Adipose tissue (tissue), 3 donors: Measurements from ENCODE around the gene SRL. TPM values are rescaled to one million over a fixed set of nuclear protein-coding genes. Genes with fewer than 3 reads are reported as not detected.

Experiments
- H3K27ac ChIP-seq: one replicate; pipeline ENCODE4 v1.5.1; 2013; ENCODE audit warnings: low read depth, low read length
- WGBS, 3 donors: extraction: QIAGEN DNeasy Blood & Tissue Kit; methylation state at CpG; one replicate each; pipeline ENCODE4 v1.1.7; 2013; 5-methylcytosine and 5-hydroxymethylcytosine counted together
- polyA plus RNA-seq, 3 donors: library from polyadenylated mRNA; stranded (reverse); fragments of 200-250 nt; gene quantifications; one replicate each; pipeline ENCODE4 v1.2.3, GENCODE V29; 2013
- donor health status: healthy with polysubstance abuse.
- donor health status: Bipolar disorder and iron deficiency.
- donor health status: healthy.

The SRL gene
- polyA plus RNA-seq, 3 donors = 0.48 to 2.7 (median 1.0) TPM

- 51 to 57% (median 55%) methylated on average over 28 to 39 of the region's 39 CpGs for WGBS, 3 donors
- no peak overlapping the region for H3K27ac ChIP-seq
Measured at GRCh38 chr16:4263504-4264436, 21.9 kb upstream of the SRL start.

- 89 to 95% (median 95%) methylated on average over 22 of the region's 22 CpGs for WGBS, 3 donors
- no peak overlapping the region for H3K27ac ChIP-seq
Measured at GRCh38 chr16:4262303-4262835, 20.5 kb upstream of the SRL start.

DNA sequence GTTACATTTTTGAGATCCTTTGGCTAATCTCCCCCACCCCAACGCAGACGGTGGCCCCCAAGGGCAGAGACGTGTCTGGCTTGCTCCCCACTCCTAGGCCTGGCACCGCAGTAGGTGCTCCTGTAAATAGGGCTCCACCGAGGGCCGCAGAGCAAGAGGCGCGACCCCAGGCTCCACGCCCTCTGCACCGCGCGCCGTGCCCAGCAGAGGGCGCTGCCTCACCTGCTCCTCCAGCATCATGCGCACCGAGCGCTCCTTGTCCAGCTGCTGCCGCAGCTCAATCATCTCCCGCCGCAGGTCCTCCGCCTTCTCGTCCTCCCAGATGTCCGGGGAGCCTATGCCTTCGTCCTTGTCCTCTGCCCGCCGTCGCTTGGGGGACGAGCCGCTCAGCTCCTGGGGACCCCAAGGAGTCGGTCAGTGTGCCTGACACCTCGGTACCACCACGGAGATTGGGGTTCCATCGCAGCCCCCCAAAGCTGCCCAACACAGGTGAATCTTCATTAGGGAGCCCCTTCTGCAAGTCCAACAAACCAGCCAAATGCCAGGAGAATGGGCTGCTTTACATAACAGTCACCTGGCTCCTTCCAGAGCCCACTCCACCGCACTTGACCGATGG lies 19.8 kb upstream of the SRL start:
- WGBS, 3 donors = 74 to 84% (median 84%) methylated on average over 35 of the region's 35 CpGs
- no peak overlapping the region for H3K27ac ChIP-seq

GRCh38 chr16:4260360-4260759 lies 18.5 kb upstream of the SRL start:
- WGBS, 3 donors = 21 to 96% (median 88%) methylated on average over 14 of the region's 14 CpGs
- no peak overlapping the region for H3K27ac ChIP-seq

DNA sequence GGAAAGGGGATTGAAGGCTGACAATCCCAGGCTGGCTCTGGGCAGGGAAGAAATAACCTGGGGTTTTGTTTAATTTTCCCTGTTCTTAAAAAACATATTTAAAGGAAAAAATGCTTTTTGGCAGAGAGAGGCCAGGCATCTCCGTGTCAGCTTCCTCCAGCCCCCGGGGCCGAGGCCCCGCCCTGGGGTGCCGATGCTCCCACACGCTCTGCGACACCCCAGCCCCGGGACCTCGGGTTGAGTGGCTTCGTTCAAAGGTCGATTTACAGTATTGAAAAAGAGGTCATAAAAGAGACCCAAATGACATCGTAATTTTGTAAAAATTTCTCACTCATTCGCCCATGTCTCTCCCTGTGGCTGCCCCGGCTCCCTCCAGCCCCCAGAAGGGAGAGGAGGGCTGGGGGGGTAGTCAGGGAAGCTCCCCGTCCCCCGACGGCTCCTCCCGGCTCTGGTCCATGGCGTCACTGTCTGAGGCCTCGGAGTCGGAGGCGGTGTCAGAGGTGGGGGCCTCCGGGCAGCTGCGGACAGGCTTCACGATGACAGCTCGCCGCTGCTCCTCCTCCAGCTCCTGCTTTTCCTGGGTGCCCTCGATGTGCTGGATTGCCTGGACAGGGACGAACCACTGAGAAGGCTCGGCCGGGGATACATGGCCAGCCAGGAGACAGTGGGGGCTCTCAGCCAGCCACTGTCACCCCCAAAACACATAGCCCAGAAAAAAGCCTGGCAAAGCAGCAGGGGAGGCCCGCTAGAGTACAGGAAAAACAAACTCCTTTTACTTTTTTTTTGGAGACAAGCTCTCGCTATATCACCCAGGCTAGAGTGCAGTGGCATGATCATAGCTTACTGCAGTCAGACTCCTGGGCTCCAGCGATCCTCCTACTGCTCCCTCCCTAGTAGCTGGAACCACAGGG lies 16.0 kb upstream of the SRL start:
- H3K27ac ChIP-seq = no peak overlapping the region
- 65 to 79% (median 66%) methylated on average over 34 of the region's 34 CpGs for WGBS, 3 donors

DNA sequence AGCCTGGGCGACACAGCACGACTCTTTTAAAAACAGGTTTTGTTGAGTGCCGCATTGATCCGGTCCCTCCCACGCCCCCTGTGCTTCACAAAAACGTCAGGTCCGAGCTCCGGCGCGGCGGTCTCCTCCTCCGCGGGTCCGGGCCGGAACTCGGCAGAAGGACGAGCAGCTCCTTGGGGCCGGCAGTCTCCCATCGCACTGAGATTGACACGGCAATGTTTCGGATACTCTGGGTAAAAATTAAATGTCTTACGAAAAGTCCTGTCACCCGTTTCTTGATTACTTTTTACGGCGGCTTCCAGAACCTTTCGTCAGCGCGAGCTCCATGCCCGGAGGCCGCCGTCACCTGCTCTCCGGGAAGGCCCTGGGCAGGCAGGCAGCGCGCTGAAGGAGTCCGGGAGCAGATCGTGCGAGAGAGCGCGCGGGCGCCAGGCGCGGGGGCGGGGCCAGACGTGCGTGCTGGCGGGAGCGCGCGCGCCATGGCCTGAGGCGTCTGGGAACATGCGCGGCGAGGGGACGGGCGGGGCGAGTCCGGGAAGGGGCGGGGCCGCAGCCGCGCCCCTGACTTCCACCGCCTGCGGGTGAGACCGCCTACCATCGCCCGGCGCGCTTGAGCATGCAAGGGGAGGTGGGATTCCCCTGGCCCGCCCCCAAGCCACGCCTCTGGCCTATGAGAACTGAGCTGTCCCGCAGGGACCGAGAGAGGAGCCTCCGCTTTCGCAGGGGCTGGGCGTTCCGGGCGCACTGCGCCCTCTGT lies 11.7 kb upstream of the SRL start:
- 0 to 1% (median 0%) methylated on average over 68 to 80 of the region's 80 CpGs for WGBS, 3 donors
- H3K27ac ChIP-seq = peak overlapping the region; percentile 30

DNA sequence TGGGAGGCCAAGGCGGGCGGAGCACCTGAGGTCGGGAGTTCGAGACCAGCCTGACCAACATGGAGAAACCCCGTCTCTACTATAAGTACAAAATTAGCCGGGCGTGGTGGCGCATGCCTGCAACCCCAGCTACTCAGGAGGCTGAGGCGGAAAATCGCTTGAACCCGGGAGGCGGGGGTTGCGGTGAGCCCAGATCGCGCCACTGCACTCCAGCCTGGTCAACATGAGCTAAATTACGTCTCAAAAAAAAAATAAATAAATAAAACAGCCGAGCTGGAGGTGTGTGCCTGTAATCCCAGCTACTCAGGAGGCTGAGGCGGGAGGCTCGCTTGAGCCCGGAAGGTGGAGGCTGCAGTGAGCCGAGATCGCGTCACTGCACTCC lies 11.1 kb upstream of the SRL start:
- WGBS, 3 donors = 59 to 64% (median 60%) methylated on average over 23 of the region's 23 CpGs
- H3K27ac ChIP-seq = peak overlapping the region; percentile 30

GRCh38 chr16:4249530-4250308 lies 7.8 kb upstream of the SRL start:
- WGBS, 3 donors = 82 to 88% (median 84%) methylated on average over 12 of the region's 12 CpGs
- no peak overlapping the region for H3K27ac ChIP-seq

DNA sequence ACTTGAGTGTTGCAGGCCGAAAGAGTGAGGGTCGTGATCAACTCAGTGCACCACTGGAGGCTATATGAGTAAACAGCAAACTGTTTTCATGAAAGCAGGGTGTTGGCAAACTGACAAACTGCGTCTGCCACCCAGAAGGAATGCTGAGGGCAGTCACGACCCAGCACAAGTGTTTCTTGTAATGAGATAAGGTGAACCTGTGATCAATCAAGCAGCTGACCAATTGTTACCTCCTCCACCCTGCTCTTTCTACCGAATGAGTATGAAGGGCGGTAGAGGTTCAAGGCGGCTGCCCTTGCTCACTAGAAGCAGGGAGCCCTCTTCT lies 5.5 kb upstream of the SRL start:
- H3K27ac ChIP-seq = no peak overlapping the region
- 79 to 89% (median 85%) methylated on average over 7 of the region's 7 CpGs for WGBS, 3 donors

DNA sequence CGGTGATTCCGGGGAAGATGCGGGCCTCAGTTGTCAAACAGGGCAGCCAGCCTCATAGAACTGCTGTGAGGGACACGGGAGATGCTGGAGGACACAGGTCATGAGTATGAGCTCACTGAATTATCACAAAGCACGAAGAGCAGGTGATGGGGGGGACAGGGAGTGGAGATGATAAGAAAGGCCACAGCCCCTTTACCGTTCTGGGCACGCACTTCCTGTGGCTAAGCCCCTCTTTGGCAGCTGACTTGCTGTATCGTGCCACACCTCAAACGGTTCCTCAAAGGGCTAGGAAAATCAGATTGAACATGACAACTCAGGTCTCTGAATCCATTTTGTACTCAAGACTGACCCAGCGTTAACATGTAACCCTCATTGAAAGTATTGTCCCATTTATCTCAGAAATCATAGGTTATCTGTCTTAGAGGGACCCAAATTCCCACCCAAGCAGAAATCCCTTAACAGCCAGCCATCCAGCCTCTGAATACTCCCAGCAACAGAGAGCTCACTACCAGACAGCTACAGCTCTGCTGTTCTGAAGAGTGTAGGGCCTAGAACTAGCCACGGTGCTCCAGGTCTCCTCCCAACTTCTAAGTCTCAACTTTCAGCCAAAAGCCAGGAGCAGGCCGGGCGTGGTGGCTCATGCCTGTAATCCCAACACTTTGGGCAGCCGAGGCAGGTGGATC lies 5.0 kb upstream of the SRL start:
- WGBS, 3 donors = 72 to 89% (median 76%) methylated on average over 14 of the region's 14 CpGs
- no peak overlapping the region for H3K27ac ChIP-seq

DNA sequence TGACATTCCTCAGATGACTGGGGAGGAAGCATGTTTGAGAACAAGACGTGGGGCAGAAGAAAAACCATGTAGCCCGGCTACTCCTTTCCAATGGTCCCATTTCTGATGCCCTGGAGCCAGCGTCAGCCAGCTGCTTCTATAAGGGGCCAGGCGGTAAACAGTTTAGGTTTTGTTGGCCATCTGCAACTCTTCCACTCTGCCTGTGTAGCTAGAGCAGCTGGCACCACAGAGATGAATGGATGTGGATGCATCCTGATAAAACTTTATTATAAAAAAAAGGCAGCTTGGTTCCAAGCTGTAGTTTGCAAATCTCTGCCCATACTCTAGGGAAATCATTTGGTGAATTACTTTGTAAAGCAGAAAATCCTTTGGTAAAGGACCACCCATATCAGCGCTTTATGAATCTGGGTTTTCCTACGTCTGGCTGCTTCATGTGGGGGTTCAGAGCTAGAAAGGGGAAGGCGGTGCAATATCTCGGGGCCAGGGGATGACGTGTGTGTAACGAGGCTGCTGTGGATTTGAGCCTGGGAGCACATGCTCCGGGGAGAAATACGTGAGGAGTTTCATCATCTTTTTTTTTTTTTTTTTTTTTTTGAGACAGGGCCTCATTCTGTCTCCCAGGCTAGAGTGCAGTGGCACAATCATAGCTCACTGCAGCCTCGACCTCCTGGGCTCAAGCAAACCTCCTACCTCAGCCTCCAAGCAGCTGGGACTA lies 3.4 kb upstream of the SRL start:
- H3K27ac ChIP-seq = no peak overlapping the region
- 55 to 83% (median 62%) methylated on average over 13 of the region's 13 CpGs for WGBS, 3 donors

- no peak overlapping the region for H3K27ac ChIP-seq
- 60 to 83% (median 83%) methylated on average over 10 of the region's 10 CpGs for WGBS, 3 donors
Measured at GRCh38 chr16:4244254-4245076, 2.6 kb upstream of the SRL start.

- 73 to 79% (median 75%) methylated on average over 17 of the region's 17 CpGs for WGBS, 3 donors
- H3K27ac ChIP-seq = no peak overlapping the region
Measured at GRCh38 chr16:4241258-4241927, 487 bp downstream of the SRL start.

DNA sequence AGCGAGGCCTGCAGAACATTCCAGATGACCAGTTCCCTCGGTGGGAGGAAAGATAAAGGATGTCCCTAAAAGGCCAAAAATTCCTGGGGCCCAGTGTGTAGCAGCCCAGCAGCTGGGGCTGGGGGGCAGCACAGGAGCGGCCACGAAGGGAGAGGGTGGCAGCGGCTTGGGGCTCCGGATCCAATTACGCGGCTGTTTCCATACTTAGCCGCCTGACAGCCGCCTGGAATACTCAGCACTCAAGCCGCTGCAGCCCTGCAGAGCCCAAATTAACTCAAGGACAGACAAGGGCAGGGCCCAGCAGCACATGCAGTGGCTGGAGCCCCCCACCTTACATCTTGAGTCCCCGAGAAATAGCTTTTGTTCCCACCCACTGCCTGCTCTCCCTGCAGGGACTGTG lies 1.3 kb downstream of the SRL start:
- H3K27ac ChIP-seq = no peak overlapping the region

GRCh38 chr16:4239682-4240175 lies 2.2 kb downstream of the SRL start:
- WGBS, 3 donors = 58 to 82% (median 60%) methylated on average over 17 to 19 of the region's 19 CpGs
- no peak overlapping the region for H3K27ac ChIP-seq

More for the DNA sequence above, 1.3 kb downstream of the SRL start:
- 81 to 91% (median 83%) methylated on average over 12 of the region's 12 CpGs for WGBS, 3 donors
